HFF-Myc (cell line): ENCODE data around the gene SAV1.
A peak's percentile ranks its signal among the peaks of the same experiment; 100 is the strongest.
"Not testable (repeated sequence)": the region's sequence is repeated elsewhere in the genome, so short reads cannot be mapped to it uniquely, and the experiment has no call there.

ENCODE experiments used
- DNase-seq: peaks from one replicate; pipeline ENCODE4 v3.0.0-alpha.2; 2011; ENCODE audit warnings: low read depth; ENCODE audit errors: extremely low read depth
- H3K4me3 ChIP-seq: replicated peaks from 2 replicates; pipeline ENCODE4 v1.5.1; 2011; ENCODE audit warnings: low read depth, mild to moderate bottlenecking, control low read depth, low read length
- TF ChIP-seq, protein P1 (sequence below): IDR thresholded peaks from 2 replicates; pipeline ENCODE4 v1.5.1; 2012; ENCODE audit warnings: mild to moderate bottlenecking, low read depth, low read length, control low read depth; ENCODE audit errors: missing control alignments

SAV1 gene

DNA sequence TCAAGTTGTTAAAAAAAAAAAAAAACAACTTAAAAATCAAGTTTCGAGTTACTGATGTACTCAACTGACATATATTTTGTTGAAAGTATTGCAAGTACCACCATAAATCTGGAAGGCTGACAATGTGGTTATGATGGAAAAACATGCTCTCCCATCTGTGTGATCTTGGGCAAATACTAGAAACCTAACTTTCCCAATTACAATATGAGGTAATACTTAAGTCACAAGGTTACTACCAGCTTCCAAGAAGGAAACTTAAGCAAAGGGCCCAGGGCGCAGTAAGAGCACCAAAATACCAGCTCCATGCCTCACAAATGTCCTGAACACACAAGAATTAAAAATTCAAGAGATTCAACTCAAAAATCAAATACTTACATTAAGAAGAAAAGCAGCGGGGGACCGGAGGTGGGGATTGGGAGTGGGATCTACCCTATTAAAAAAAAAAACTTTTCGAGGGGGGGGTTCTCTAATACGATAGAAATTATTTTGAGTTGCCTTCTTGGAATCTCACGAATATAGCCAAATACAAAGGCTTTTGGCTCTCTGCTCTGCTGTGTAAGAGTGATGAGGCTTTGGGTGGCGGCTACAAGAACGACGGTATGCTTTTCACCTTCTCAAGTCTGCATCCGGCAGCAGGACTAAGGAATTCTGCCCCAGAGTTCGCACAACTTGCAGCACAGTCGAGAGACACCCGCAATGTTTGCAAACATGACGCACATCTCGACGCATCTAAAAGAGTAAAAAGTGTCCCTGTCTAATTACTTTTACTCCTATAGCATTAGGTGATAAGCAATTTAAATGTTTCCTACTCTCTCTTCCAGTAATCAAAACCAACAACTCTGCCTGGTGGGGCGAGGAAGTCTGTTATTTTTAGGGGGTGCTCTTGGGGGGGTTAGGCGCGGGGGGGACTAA is 1.1 kb downstream of the SAV1 start:
- peak overlapping the region; percentile 88 for H3K4me3 ChIP-seq
- TF ChIP-seq, protein P1, sequence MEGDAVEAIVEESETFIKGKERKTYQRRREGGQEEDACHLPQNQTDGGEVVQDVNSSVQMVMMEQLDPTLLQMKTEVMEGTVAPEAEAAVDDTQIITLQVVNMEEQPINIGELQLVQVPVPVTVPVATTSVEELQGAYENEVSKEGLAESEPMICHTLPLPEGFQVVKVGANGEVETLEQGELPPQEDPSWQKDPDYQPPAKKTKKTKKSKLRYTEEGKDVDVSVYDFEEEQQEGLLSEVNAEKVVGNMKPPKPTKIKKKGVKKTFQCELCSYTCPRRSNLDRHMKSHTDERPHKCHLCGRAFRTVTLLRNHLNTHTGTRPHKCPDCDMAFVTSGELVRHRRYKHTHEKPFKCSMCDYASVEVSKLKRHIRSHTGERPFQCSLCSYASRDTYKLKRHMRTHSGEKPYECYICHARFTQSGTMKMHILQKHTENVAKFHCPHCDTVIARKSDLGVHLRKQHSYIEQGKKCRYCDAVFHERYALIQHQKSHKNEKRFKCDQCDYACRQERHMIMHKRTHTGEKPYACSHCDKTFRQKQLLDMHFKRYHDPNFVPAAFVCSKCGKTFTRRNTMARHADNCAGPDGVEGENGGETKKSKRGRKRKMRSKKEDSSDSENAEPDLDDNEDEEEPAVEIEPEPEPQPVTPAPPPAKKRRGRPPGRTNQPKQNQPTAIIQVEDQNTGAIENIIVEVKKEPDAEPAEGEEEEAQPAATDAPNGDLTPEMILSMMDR, result no peak
- no peak for DNase-seq

DNA sequence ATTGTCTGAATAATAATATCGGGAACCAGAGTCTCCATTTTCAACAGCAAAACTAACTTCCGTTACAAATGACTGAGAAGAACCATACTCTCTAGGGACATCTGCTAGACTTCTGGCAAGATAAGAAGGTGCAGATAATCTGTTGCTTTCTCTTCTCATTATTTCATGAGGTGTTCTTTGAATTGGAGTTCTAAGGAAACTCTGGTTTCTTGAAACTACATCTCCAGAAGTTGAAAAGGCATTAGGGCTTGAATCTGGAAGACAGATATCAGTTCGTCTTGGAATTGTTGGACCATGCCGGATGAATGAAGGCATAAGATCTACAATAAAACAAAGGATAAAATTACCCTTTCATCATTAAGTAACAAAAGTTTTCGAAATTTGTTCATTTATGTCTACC is 2.8 kb downstream of the SAV1 start:
- H3K4me3 ChIP-seq, result peak overlapping the region; percentile 88
- not testable (repeated sequence) for DNase-seq

DNA sequence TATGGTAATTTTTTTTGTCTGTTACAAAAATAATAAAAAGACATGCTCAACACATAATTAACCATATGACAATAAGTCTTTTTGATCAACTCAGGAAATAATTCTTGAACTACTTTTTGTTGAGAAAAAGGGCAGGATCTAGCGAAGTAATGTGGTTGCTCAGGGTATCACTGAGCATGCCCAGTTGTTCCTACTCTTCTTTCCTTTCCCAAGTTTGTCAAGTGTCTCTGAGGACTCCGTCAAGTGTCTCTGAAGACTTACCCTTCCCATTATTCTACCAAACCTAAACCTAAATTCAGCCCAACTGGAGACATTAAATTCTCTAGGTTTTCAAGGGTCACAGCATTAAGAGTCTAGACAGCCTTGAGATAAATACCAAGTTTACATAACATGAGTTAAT is 3.5 kb downstream of the SAV1 start:
- not testable (repeated sequence) for DNase-seq

DNA sequence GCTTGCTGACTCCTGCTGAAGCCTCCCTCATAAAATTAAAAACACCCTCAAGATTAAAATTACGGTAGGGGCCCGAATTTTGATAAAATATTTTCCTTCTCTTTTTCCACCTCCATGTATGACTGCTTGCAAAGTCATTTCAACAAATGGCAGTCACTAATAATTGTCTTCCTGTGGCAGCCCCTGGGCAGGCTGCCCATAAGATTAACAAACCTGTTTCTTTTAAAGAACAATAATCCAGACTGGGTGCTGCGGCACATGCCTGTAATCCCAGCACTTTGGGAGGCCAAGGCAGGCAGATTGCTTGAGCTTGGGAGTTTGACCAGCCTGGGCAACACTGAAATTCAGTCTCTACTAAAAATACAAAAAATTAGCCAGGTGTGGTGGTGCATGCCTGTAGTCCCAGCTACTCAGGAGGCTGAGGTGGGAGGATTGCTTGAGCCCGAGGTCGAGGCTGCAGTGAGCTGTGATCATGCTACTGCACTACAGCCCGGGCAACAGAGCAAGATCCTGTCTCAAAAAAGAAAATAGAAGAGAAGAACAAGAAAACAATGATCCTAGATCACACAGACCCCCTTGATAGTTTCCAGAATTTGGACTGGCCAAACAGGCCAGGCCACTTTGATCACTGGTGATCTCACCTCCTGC is 8.7 kb downstream of the SAV1 start:
- DNase-seq, result no peak
- no peak overlapping the region for H3K4me3 ChIP-seq

More for the DNA sequence above, 3.5 kb downstream of the SAV1 start:
- H3K4me3 ChIP-seq, result not testable (repeated sequence)

DNA sequence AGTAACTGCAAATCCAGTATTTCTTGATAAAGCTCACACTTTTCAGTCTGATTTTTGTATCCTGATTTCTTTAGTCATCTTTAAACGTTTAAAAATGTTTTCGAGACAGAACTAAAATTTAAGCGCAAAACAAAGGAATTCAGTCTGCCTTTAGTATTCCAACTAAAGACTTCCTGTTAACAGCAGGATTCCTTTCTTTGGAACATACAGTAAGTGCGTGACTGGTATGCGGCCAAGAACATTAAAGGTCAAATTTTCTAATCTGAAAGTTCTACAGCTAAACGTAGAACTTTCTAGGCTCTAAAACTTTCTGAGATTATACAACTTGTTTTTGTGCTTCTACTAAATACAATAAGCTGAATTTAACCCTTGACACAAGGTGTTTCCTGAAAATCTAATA is 9.9 kb downstream of the SAV1 start:
- TF ChIP-seq, protein P1, result no peak
- H3K4me3 ChIP-seq, result no peak overlapping the region
- no peak for DNase-seq

More for the DNA sequence above, 8.7 kb downstream of the SAV1 start:
- TF ChIP-seq, protein P1, result no peak

DNA sequence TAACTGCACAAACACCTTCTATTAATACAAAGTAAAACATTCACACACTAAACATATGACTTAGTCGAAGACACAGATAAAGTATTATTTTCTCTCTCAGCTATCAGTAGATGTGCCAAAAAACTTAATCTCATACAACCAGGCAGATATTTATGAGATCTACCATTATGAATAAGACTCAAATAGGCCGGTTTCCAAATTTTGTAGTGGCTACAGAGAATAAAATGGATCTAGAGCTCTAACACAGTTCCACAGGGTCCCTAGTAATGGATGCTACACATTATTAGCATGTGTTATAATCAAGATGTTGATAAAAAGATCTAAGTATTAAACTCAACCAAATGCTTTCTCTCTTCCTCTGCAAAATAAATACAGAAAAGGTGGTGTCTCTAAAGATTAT is 10.4 kb downstream of the SAV1 start:
- no peak for DNase-seq
- TF ChIP-seq, protein P1, result no peak
- no peak overlapping the region for H3K4me3 ChIP-seq

DNA sequence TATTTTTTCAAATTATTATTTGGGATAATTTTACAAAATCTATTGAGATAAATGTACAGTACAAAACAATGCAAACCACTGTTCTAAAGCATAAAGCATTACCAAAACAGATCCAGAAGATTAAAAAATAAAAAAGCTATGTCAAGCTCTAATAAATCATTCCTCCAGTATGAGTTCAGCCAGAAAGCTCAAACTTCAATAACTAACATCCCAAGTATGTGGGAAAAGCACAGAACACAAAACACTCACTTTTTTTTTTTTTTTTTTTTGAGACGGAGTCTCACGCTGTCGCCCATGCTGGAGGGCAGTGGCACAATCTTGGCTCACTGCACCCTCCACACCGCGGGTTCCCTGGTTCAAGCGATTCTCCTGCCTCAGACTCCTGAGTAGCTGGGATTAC is 11.3 kb downstream of the SAV1 start:
- DNase-seq, result no peak
- TF ChIP-seq, protein P1, result no peak
- no peak overlapping the region for H3K4me3 ChIP-seq
